ENCODE measurements around the gene MYL10.

The MYL10 gene

GRCh38 chr7:101567230-101567629, 61.9 kb downstream of the MYL10 start:
- DNase-seq (ENCODE audit: low spot score), result peak; percentile 40

- DNase-seq (ENCODE audit: low spot score), result no peak
Observed at GRCh38 chr7:101565601-101566209, 63.4 kb downstream of the MYL10 start.

GRCh38 chr7:101564778-101565211, 64.3 kb downstream of the MYL10 start:
- no peak for DNase-seq (ENCODE audit: low spot score)

GRCh38 chr7:101563943-101564777, 64.9 kb downstream of the MYL10 start:
- DNase-seq (ENCODE audit: low spot score), result no peak
